ENCODE measurements around the gene MAPK1. TPM values are rescaled to one million over a fixed set of nuclear protein-coding genes. Genes with fewer than 3 reads are reported as not detected.
A peak's percentile ranks its signal among the peaks of the same experiment; 100 is the strongest.
"Not testable (repeated sequence)": the region's sequence is repeated elsewhere in the genome, so short reads cannot be mapped to it uniquely, and the experiment has no call there.

The MAPK1 gene
- total RNA-seq, result 37.2 and 42.2 TPM in 2 replicates

- no peaks in the 10 kb centered on the region for H3K36me3 ChIP-seq (ENCODE audit: control insufficient read depth, insufficient read depth, low read length)
- TF ChIP-seq CTCF (IDR thresholded peaks at IDR 0.05; ENCODE audit: insufficient read depth, low read length, poor library complexity, severe bottlenecking), result no peak
- DNase-seq (ENCODE audit: low read depth), result peak; percentile 31
- peak within 1 kb of the TSS; percentile 80 for H3K4me3 ChIP-seq (ENCODE audit: low read depth, low read length)
- H3K27me3 ChIP-seq (ENCODE audit: control insufficient read depth, insufficient read depth, low read length), result no peaks in the 10 kb centered on the region
Measured at GRCh38 chr22:21867528-21868266, at the start of gene MAPK1. Gene MAPK1, minus strand, starts transcription at chr22:21867645. Its CDS starts 205 bp downstream, at chr22:21867440.

- no peaks in the 10 kb centered on the region for H3K36me3 ChIP-seq (ENCODE audit: control insufficient read depth, insufficient read depth, low read length)
- no peaks in the 10 kb centered on the region for H3K27me3 ChIP-seq (ENCODE audit: control insufficient read depth, insufficient read depth, low read length)
- no peak for DNase-seq (ENCODE audit: low read depth)
- no peak for TF ChIP-seq CTCF (IDR thresholded peaks at IDR 0.05; ENCODE audit: insufficient read depth, low read length, poor library complexity, severe bottlenecking)
- H3K4me3 ChIP-seq (ENCODE audit: low read depth, low read length), result no peak overlapping the region
Measured at GRCh38 chr22:21916309-21916918, 49.0 kb upstream of the MAPK1 start.

- DNase-seq (ENCODE audit: low read depth), result no peak
- H3K4me3 ChIP-seq (ENCODE audit: low read depth, low read length), result no peak overlapping the region
- no peaks in the 10 kb centered on the region for H3K27me3 ChIP-seq (ENCODE audit: control insufficient read depth, insufficient read depth, low read length)
- H3K36me3 ChIP-seq (ENCODE audit: control insufficient read depth, insufficient read depth, low read length), result no peaks in the 10 kb centered on the region
- no peak for TF ChIP-seq CTCF (IDR thresholded peaks at IDR 0.05; ENCODE audit: insufficient read depth, low read length, poor library complexity, severe bottlenecking)
Measured at GRCh38 chr22:21915624-21916308, 48.3 kb upstream of the MAPK1 start.

GRCh38 chr22:21914033-21914642 is 46.7 kb upstream of the MAPK1 start:
- H3K4me3 ChIP-seq (ENCODE audit: low read depth, low read length); H3K27me3 ChIP-seq (ENCODE audit: control insufficient read depth, insufficient read depth, low read length); DNase-seq (ENCODE audit: low read depth); H3K36me3 ChIP-seq (ENCODE audit: control insufficient read depth, insufficient read depth, low read length): not testable (repeated sequence)

GRCh38 chr22:21910367-21910766 is 42.9 kb upstream of the MAPK1 start:
- H3K27me3 ChIP-seq (ENCODE audit: control insufficient read depth, insufficient read depth, low read length); DNase-seq (ENCODE audit: low read depth); H3K4me3 ChIP-seq (ENCODE audit: low read depth, low read length); H3K36me3 ChIP-seq (ENCODE audit: control insufficient read depth, insufficient read depth, low read length): not testable (repeated sequence)

- Histone ChIP-seq H3K4me3 (ENCODE audit: low read depth, low read length) (no peak overlapping the region), H3K27me3 (ENCODE audit: control insufficient read depth, insufficient read depth, low read length) (no peaks in the 10 kb centered on the region), H3K36me3 (ENCODE audit: control insufficient read depth, insufficient read depth, low read length) (no peaks in the 10 kb centered on the region)
- TF ChIP-seq CTCF (IDR thresholded peaks at IDR 0.05; ENCODE audit: insufficient read depth, low read length, poor library complexity, severe bottlenecking), result no peak
- no peak for DNase-seq (ENCODE audit: low read depth)
Measured at GRCh38 chr22:21909871-21910270, 42.4 kb upstream of the MAPK1 start.

All from kidney epithelial cell (primary cell).